B cell (primary cell): Measurements from ENCODE around the gene XYLT1. TPM values are rescaled to one million over a fixed set of nuclear protein-coding genes. Genes with fewer than 3 reads are reported as not detected.

ENCODE experiments used
- ATAC-seq: fragments of 200-7000 bp; cut with Tn5 transposase; one replicate; pipeline ENCODE4 v1.10.0; 2021; ENCODE audit warnings: low read depth, mild to moderate bottlenecking, moderate number of reproducible peaks, moderate library complexity
- CTCF ChIA-PET: fragments of 350-600 bp; sonication (Branson Sonifier 250); formaldehyde crosslinking; loops from one replicate; lab custom pipeline; 2021; ENCODE audit warnings: antibody characterized with exemption, inconsistent platforms; lab: Charles Lee
- POLR2A ChIA-PET: fragments of 350-600 bp; sonication (Branson Sonifier 250); formaldehyde crosslinking; loops from one replicate; lab custom pipeline; 2021; ENCODE audit warnings: antibody characterized with exemption; lab: Charles Lee
- DNase-seq: peaks from one replicate; pipeline ENCODE4 v3.0.0; 2013
- H2AFZ ChIP-seq: 2 replicates; pipeline ENCODE4 v1.6.1; 2012; ENCODE audit warnings: mild to moderate bottlenecking, low read depth, low read length; ENCODE audit not compliant: insufficient read depth, poor library complexity, severe bottlenecking
- H3K27ac ChIP-seq, 2 donors: 1 replicate in 1 of 2; 2 replicates in 1 of 2; pipeline ENCODE4 v1.5.1; 2012 to 2013; ENCODE audit warnings: low read length in 2 of 2, mild to moderate bottlenecking in 2 of 2, moderate library complexity in 1 of 2
- H3K27me3 ChIP-seq, 4 experiments: fragments of 200-600 bp in 1 of 4; sonication (generic) in 1 of 4; replicated peaks in 1 of 4; 1 replicate in 2 of 4; 2 replicates in 2 of 4; pipeline versions ENCODE4 v1.6.1 to v1.7.0; 2013 to 2016; ENCODE audit warnings: low read length in 3 of 4, mild to moderate bottlenecking in 2 of 4, mixed read lengths in 1 of 4, moderate library complexity in 1 of 4; ENCODE audit not compliant: insufficient read depth in 4 of 4, control insufficient read depth in 3 of 4; ENCODE audit errors: control extremely low read depth in 1 of 4
- H3K36me3 ChIP-seq, 2 experiments: replicated peaks in 1 of 2; 1 replicate in 1 of 2; 2 replicates in 1 of 2; pipeline versions ENCODE4 v1.6.1 to v1.7.1; 2013; ENCODE audit warnings: low read length in 1 of 2; ENCODE audit not compliant: insufficient read depth in 2 of 2, control insufficient read depth in 1 of 2; ENCODE audit errors: control extremely low read depth in 1 of 2, extremely low read depth in 1 of 2
- H3K4me1 ChIP-seq, 2 donors: fragments of 200-600 bp in 1 of 2; sonication (generic) in 1 of 2; 1 replicate in 1 of 2; 2 replicates in 1 of 2; pipeline versions ENCODE4 v1.5.1 to v1.6.1; 2013 to 2017; ENCODE audit warnings: low read length in 2 of 2; ENCODE audit not compliant: control insufficient read depth in 2 of 2, insufficient read depth in 2 of 2
- H3K4me2 ChIP-seq: replicated peaks from 2 replicates; pipeline ENCODE3; 2012; ENCODE audit warnings: mild to moderate bottlenecking, low read depth, low read length; ENCODE audit not compliant: poor library complexity, severe bottlenecking
- H3K4me3 ChIP-seq, 5 experiments: fragments of 200-600 bp in 1 of 5; sonication (generic) in 1 of 5; 1 replicate in 3 of 5; 2 replicates in 2 of 5; pipeline versions ENCODE4 v1.5.1 to v1.7.0; 2011 to 2016; ENCODE audit warnings: low read length in 4 of 5, mild to moderate bottlenecking in 4 of 5, low read depth in 2 of 5, control low read depth in 1 of 5, moderate library complexity in 1 of 5; ENCODE audit not compliant: insufficient read depth in 1 of 5; ENCODE audit errors: control extremely low read depth in 1 of 5, extremely low read depth in 1 of 5
- H3K79me2 ChIP-seq: fragments of 200-600 bp; sonication (generic); one replicate; pipeline ENCODE4 v1.6.0; 2016; ENCODE audit warnings: low read length; ENCODE audit not compliant: control insufficient read depth, insufficient read depth
- H3K9ac ChIP-seq: fragments of 200-600 bp; sonication (generic); 2 replicates; pipeline ENCODE4 v1.6.1; 2017; ENCODE audit warnings: mild to moderate bottlenecking, low read length, moderate library complexity
- H3K9me3 ChIP-seq, 3 donors: one replicate each; pipeline versions ENCODE4 v1.6.1 to v1.7.1; 2013; ENCODE audit warnings: low read length in 2 of 3; ENCODE audit not compliant: control insufficient read depth in 2 of 3, insufficient read depth in 1 of 3; ENCODE audit errors: control extremely low read depth in 1 of 3
- H4K20me1 ChIP-seq: 2 replicates; pipeline ENCODE4 v1.6.0; 2012; ENCODE audit warnings: mild to moderate bottlenecking, low read length; ENCODE audit not compliant: insufficient read depth, control insufficient read depth, poor library complexity, severe bottlenecking
- H3K27ac Mint-ChIP-seq: one replicate; pipeline ENCODE4 v1.8.0; 2021; ENCODE audit warnings: mixed read lengths
- H3K27me3 Mint-ChIP-seq: one replicate; pipeline ENCODE4 v1.8.0; 2021; ENCODE audit warnings: mixed read lengths
- H3K4me1 Mint-ChIP-seq: one replicate; pipeline ENCODE4 v1.8.0; 2021; ENCODE audit warnings: mixed read lengths
- H3K4me3 Mint-ChIP-seq: one replicate; pipeline ENCODE4 v1.8.0; 2021; ENCODE audit warnings: mixed read lengths
- H3K9me3 Mint-ChIP-seq: one replicate; pipeline ENCODE4 v1.8.0; 2022; ENCODE audit warnings: mixed read lengths; ENCODE audit not compliant: insufficient read depth
- CTCF ChIP-seq: fragments of 200-600 bp; IDR thresholded peaks from one replicate; pipeline ENCODE4 v1.8.0; 2022; ENCODE audit warnings: antibody characterized with exemption, mild to moderate bottlenecking
- EZH2 ChIP-seq: IDR thresholded peaks from 2 replicates; pipeline ENCODE4 v1.6.1; 2012; ENCODE audit warnings: borderline replicate concordance, low read depth, mild to moderate bottlenecking, moderate library complexity, low read length; ENCODE audit not compliant: insufficient read depth, poor library complexity, severe bottlenecking
- WGBS: methylation state at CpG from one replicate; pipeline ENCODE4 v1.1.5; 2013; ENCODE audit warnings: missing lambda C conversion rate; ENCODE audit not compliant: insufficient coverage; 5-methylcytosine and 5-hydroxymethylcytosine counted together
- intact Hi-C: fragments of 100-400 bp; cut with micrococcal nuclease; formaldehyde crosslinking; loops from one replicate; pipeline ENCODE4 v1.10.0; 2022
- polyA plus RNA-seq: library from polyadenylated mRNA; depleted of rRNA; stranded (reverse); fragments of >200 nt; gene quantifications from 2 replicates; pipeline ENCODE4 v1.2.3, GENCODE V29; 2012
- total RNA-seq, 2 donors: library from RNA; stranded (reverse); fragments of 120-200 nt in 1 of 2; gene quantifications; 1 replicate in 1 of 2; 2 replicates in 1 of 2; pipeline versions ENCODE4 v1.2.3 to v1.2.4, GENCODE V29; 2013 to 2022

The XYLT1 gene
- total and polyA plus RNA-seq, 2 donors (not counting 1 experiment from before 2014, with no cell fraction given), result 8.7 to 59.6 TPM

GRCh38 chr16:17467923-17468540, 2.7 kb downstream of the XYLT1 start:
- ChIA-PET CTCF (interaction anchor here (0.5 to 5.4 kb wide), 34 partner anchors 9 to 505 kb away, joined by 3 to 38 read pairs (median 4); no protein-coding TSS in a partner anchor), POLR2A (interaction anchor here (0.8 to 2.5 kb wide), 2 partner anchors 109 to 167 kb away, joined by 4 to 6 read pairs; no protein-coding TSS in a partner anchor)
- H3K4me1 ChIP-seq, result peaks cover 42 to 46% of the 10 kb centered on the region in 2 donors
- Mint-ChIP-seq H3K27me3 (no peaks in the 10 kb centered on the region), H3K9me3 (no peaks in the 10 kb centered on the region), H3K4me1 (peaks cover 56% of the 10 kb centered on the region), H3K27ac (no peak overlapping the region), H3K4me3 (peak overlapping the region; percentile 93)
- H4K20me1 ChIP-seq, result peaks cover 34% of the 10 kb centered on the region
- DNase-seq, result peak; percentile 58
- TF ChIP-seq CTCF (peak; percentile 12), EZH2 (no peak)
- intact Hi-C loops, result loop anchor here (1.0 to 5.0 kb wide), 3 partner anchors 101 to 606 kb away; no protein-coding TSS in a partner anchor
- no peaks in the 10 kb centered on the region for H3K9me3 ChIP-seq
- no peaks in the 10 kb centered on the region for H3K27me3 ChIP-seq
- H3K27ac ChIP-seq, result no peak overlapping the region
- peak; percentile 28 for ATAC-seq
- 48% methylated on average over 4 of the region's 6 CpGs for WGBS
- H3K4me3 ChIP-seq, result peak overlapping the region in 1 of 5 experiments; percentile 17
- peak overlapping the region; percentile 41 for H2AFZ ChIP-seq
- peaks cover 67% of the 10 kb centered on the region for H3K79me2 ChIP-seq
- peaks cover 0 to 13% of the 10 kb centered on the region in 2 experiments for H3K36me3 ChIP-seq
- no peak overlapping the region for H3K9ac ChIP-seq
- H3K4me2 ChIP-seq, result peak overlapping the region; percentile 93

GRCh38 chr16:17466876-17467275, 3.9 kb downstream of the XYLT1 start:
- Mint-ChIP-seq H3K4me1 (peaks cover 68% of the 10 kb centered on the region), H3K27me3 (no peaks in the 10 kb centered on the region), H3K27ac (no peak overlapping the region), H3K4me3 (peak overlapping the region; percentile 16), H3K9me3 (no peaks in the 10 kb centered on the region)
- POLR2A ChIA-PET, result no interaction called here
- Histone ChIP-seq H3K4me3 (no peak overlapping the region), H3K27ac (no peak overlapping the region), H3K9me3 (no peaks in the 10 kb centered on the region), H3K36me3 (peaks cover 0 to 13% of the 10 kb centered on the region in 2 experiments), H3K4me2 (peak overlapping the region; percentile 93), H4K20me1 (peaks cover 41% of the 10 kb centered on the region), H3K79me2 (peaks cover 78% of the 10 kb centered on the region), H3K9ac (peak overlapping the region; percentile 18), H3K27me3 (no peaks in the 10 kb centered on the region), H3K4me1 (peaks cover 54 to 58% of the 10 kb centered on the region in 2 donors), H2AFZ (no peak overlapping the region)
- CTCF ChIA-PET, result interaction anchor here (0.7 to 5.4 kb wide), 15 partner anchors 18 to 273 kb away, joined by 3 to 38 read pairs (median 5); no protein-coding TSS in a partner anchor
- ATAC-seq, result no peak
- no peak for DNase-seq
- WGBS, result 95% methylated on average over 4 of the region's 8 CpGs
- TF ChIP-seq EZH2, result no peak
- TF ChIP-seq CTCF, result no peak
- intact Hi-C loops, result loop anchor here (5.0 kb wide), 2 partner anchors 100 to 605 kb away; no protein-coding TSS in a partner anchor
